Liver (tissue), 9 donors: ENCODE results near the gene CIDEB. TPM values are rescaled to one million over a fixed set of nuclear protein-coding genes. Genes with fewer than 3 reads are reported as not detected.

ENCODE experiments used
- DNase-seq: peaks from one replicate; pipeline ENCODE4 v3.0.0-alpha.2; 2017; ENCODE audit warnings: low spot score
- H3K27ac ChIP-seq, 2 donors: one replicate each; pipeline ENCODE4 v1.7.0; 2013; ENCODE audit warnings: inconsistent platforms in 2 of 2, low read length in 2 of 2, control low read depth in 1 of 2, low read depth in 1 of 2, mild to moderate bottlenecking in 1 of 2
- H3K27me3 ChIP-seq, 4 donors: one replicate each; pipeline versions ENCODE4 v1.6.1 to v1.7.0; 2013; ENCODE audit warnings: low read length in 3 of 4, inconsistent platforms in 1 of 4, mild to moderate bottlenecking in 1 of 4, moderate library complexity in 1 of 4; ENCODE audit not compliant: control insufficient read depth in 4 of 4, insufficient read depth in 4 of 4
- H3K36me3 ChIP-seq, 4 donors: one replicate each; pipeline versions ENCODE4 v1.6.1 to v1.7.0; 2013; ENCODE audit warnings: low read length in 3 of 4, mild to moderate bottlenecking in 3 of 4, low read depth in 1 of 4, moderate library complexity in 1 of 4; ENCODE audit not compliant: control insufficient read depth in 4 of 4, insufficient read depth in 3 of 4
- H3K4me1 ChIP-seq, 4 donors: one replicate each; pipeline versions ENCODE4 v1.6.1 to v1.7.0; 2013; ENCODE audit warnings: low read length in 3 of 4, mild to moderate bottlenecking in 3 of 4, moderate library complexity in 1 of 4; ENCODE audit not compliant: control insufficient read depth in 4 of 4, insufficient read depth in 4 of 4
- H3K4me3 ChIP-seq, 3 donors: one replicate each; pipeline versions ENCODE4 v1.6.1 to v1.7.0; 2013; ENCODE audit warnings: low read length in 3 of 3, control low read depth in 1 of 3, low read depth in 1 of 3, mild to moderate bottlenecking in 1 of 3
- H3K9ac ChIP-seq, 2 donors: one replicate each; pipeline ENCODE4 v1.7.0; 2013; ENCODE audit warnings: low read length in 2 of 2, mild to moderate bottlenecking in 2 of 2, moderate library complexity in 2 of 2, control low read depth in 1 of 2, low read depth in 1 of 2
- H3K9me3 ChIP-seq, 4 donors: one replicate each; pipeline versions ENCODE4 v1.6.1 to v1.7.0; 2013; ENCODE audit warnings: low read length in 3 of 4; ENCODE audit not compliant: control insufficient read depth in 4 of 4
- CTCF ChIP-seq: fragments of 150-350 bp; IDR thresholded peaks from 2 replicates; pipeline ENCODE4 v1.5.1; 2017; ENCODE audit warnings: improper control_type of control experiment, low read depth, low read length; ENCODE audit not compliant: missing input control
- EGR1 ChIP-seq, 2 donors: IDR thresholded peaks; 2 replicates each; pipeline ENCODE4 v1.6.1; 2016 to 2018; ENCODE audit warnings: antibody characterized with exemption in 2 of 2, low read depth in 2 of 2
- FOXA2 ChIP-seq: IDR thresholded peaks from 2 replicates; pipeline ENCODE4 v1.6.1; 2016; ENCODE audit warnings: antibody characterized with exemption
- HNF4A ChIP-seq, 2 donors: conservative IDR thresholded peaks; 2 replicates each; pipeline ENCODE4 v1.6.1; 2016; ENCODE audit warnings: antibody characterized with exemption in 2 of 2, mild to moderate bottlenecking in 2 of 2
- JUND ChIP-seq, 2 donors: IDR thresholded peaks; 2 replicates each; pipeline ENCODE4 v1.6.1; 2016; ENCODE audit warnings: antibody characterized with exemption in 2 of 2
- MAX ChIP-seq: IDR thresholded peaks from 2 replicates; pipeline ENCODE4 v1.6.1; 2016; ENCODE audit warnings: antibody characterized with exemption
- NR2F2 ChIP-seq: IDR thresholded peaks from 2 replicates; pipeline ENCODE4 v1.6.1; 2016; ENCODE audit warnings: antibody characterized with exemption
- RAD21 ChIP-seq, 2 donors: IDR thresholded peaks; 2 replicates each; pipeline ENCODE4 v1.6.1; 2016; ENCODE audit warnings: antibody characterized with exemption in 2 of 2, mild to moderate bottlenecking in 2 of 2
- REST ChIP-seq: IDR thresholded peaks from 2 replicates; pipeline ENCODE4 v1.6.1; 2016; ENCODE audit warnings: antibody characterized with exemption, mild to moderate bottlenecking
- SP1 ChIP-seq: IDR thresholded peaks from 2 replicates; pipeline ENCODE4 v1.6.1; 2018; ENCODE audit warnings: antibody characterized with exemption, mild to moderate bottlenecking
- TAF1 ChIP-seq: conservative IDR thresholded peaks from 2 replicates; pipeline ENCODE4 v1.6.1; 2016; ENCODE audit warnings: antibody characterized with exemption, mild to moderate bottlenecking
- WGBS: extraction: QIAGEN DNeasy Blood & Tissue Kit; methylation state at CpG from one replicate; pipeline ENCODE4 v1.1.7; 2013; 5-methylcytosine and 5-hydroxymethylcytosine counted together
- polyA plus RNA-seq, 2 donors: library from polyadenylated mRNA; stranded (reverse) in 1 of 2; unstranded in 1 of 2; fragments of 200-250 nt in 1 of 2; fragments of >200 nt in 1 of 2; fragmentation: Nextera tagmentation in 1 of 2; extraction: Ambion mirVana in 1 of 2; gene quantifications; one replicate each; pipeline versions ENCODE4 v1.2.1 to v1.2.3, GENCODE V29; 2013 to 2015
- total RNA-seq, 2 donors: library from RNA; depleted of rRNA; stranded (reverse); fragments of >200 nt; gene quantifications; one replicate each; pipeline ENCODE4 v1.2.3, GENCODE V29; 2014
- donor health status: healthy.
- donor health status: healthy.
- donor health status: healthy.
- donor health status: healthy.
- donor health status: healthy.

The CIDEB gene
- total and polyA plus RNA-seq, 4 donors = 32.1 to 312 (median 159) TPM

GRCh38 chr14:24316597-24316950 lies 8.8 kb upstream of the CIDEB start (continued):
- TF ChIP-seq REST = no peak
- TF ChIP-seq NR2F2 = no peak

- no peaks in the 10 kb centered on the region for H3K36me3 ChIP-seq
- H3K27me3 ChIP-seq = no peaks in the 10 kb centered on the region
- no peak overlapping the region for H3K9ac ChIP-seq
- no peak overlapping the region for H3K4me3 ChIP-seq
- peak; percentile 63 for DNase-seq
- H3K4me1 ChIP-seq = peaks cover 6 to 20% (median 12%) of the 10 kb centered on the region in 4 donors
- peak overlapping the region; percentile 4 to 21 for H3K27ac ChIP-seq
- TF ChIP-seq SP1 (peak; percentile 55), FOXA2 (no peak), RAD21 (IDR thresholded peaks at IDR 0.05) (peak in 1 of 2 donors; percentile 39), REST (no peak), CTCF (peak; percentile 25), HNF4A (conservative IDR thresholded peaks at IDR 0.05) (no peak), MAX (no peak), EGR1 (IDR thresholded peaks at IDR 0.05; ENCODE audit: low read depth in 2 of 2) (no peak), NR2F2 (peak; percentile 50), JUND (IDR thresholded peaks at IDR 0.05) (no peak), TAF1 (no peak)
- WGBS = 40% methylated on average over 70 of the region's 70 CpGs
- no peaks in the 10 kb centered on the region for H3K9me3 ChIP-seq
Observed at GRCh38 chr14:24315807-24316596, 8.2 kb upstream of the CIDEB start.
